ENCODE measurements around the gene LCTL. TPM values are rescaled to one million over a fixed set of nuclear protein-coding genes. Genes with fewer than 3 reads are reported as not detected.
A peak's percentile ranks its signal among the peaks of the same experiment; 100 is the strongest.

LCTL gene
- total RNA-seq, 1 donor from 2014 or later: 0.36 TPM

DNA sequence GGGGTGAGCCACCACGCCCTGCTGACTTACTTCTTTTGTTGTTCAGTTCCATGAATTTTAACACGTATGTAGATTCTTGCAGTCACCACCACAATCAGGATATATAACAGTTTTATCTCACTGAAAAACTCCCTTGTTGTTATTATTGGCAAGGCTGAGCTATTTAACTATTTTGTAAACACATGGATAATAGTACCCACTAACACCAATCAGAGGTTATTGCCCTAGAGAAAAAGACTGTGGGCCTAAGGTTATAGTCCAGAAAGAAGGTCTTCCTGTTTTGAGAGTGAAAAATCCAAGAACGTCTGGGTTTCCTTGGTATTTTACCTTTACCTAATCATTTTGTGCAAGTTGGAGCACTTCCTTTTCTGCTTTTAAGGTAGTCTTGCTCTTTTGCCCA is 51.2 kb downstream of the LCTL start:
- Mint-ChIP-seq H3K4me3 (no peak overlapping the region), H3K27me3 (ENCODE audit: low read depth) (no peaks in the 10 kb centered on the region), H3K27ac (no peak overlapping the region), H3K9me3 (no peaks in the 10 kb centered on the region), H3K36me3 (peaks cover 11% of the 10 kb centered on the region), H3K4me1 (no peaks in the 10 kb centered on the region)
- TF ChIP-seq, protein P1, sequence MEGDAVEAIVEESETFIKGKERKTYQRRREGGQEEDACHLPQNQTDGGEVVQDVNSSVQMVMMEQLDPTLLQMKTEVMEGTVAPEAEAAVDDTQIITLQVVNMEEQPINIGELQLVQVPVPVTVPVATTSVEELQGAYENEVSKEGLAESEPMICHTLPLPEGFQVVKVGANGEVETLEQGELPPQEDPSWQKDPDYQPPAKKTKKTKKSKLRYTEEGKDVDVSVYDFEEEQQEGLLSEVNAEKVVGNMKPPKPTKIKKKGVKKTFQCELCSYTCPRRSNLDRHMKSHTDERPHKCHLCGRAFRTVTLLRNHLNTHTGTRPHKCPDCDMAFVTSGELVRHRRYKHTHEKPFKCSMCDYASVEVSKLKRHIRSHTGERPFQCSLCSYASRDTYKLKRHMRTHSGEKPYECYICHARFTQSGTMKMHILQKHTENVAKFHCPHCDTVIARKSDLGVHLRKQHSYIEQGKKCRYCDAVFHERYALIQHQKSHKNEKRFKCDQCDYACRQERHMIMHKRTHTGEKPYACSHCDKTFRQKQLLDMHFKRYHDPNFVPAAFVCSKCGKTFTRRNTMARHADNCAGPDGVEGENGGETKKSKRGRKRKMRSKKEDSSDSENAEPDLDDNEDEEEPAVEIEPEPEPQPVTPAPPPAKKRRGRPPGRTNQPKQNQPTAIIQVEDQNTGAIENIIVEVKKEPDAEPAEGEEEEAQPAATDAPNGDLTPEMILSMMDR (IDR thresholded peaks at IDR 0.05; ENCODE audit: unreplicated experiment): no peak
- no peak for DNase-seq (ENCODE audit: low spot score in 2 of 2, unreplicated experiment in 2 of 2)

DNA sequence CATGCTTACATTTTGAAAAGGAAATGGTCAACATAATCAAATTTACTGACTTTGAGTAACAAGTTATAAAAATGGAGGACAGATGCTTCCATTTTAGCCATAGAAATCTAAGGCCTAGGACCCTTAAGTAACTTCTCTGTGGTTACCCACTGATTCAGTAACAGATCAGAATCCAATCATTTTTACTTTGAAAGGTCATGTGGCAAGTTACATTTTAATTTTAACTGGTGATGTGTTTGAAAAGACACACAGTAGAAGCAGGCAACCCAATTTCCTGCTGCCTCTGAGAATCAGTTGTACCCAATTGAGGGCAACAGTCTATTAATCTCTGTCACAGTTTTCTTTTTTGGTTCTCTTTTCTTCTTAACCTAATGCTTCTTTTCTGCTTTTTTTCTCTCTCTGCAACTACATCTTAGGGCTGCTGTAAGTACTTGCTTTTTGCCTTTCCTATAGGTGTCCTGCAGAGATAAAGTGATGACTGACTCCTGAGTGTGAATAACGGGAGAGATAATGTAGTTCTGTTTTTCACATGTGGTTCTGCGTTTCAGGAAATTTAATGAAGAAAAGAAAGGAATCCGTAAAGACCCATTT is 57.4 kb downstream of the LCTL start:
- peaks cover 3% of the 10 kb centered on the region for H3K36me3 Mint-ChIP-seq
- DNase-seq (ENCODE audit: low spot score in 2 of 2, unreplicated experiment in 2 of 2): no peak
- H3K9me3 Mint-ChIP-seq: no peaks in the 10 kb centered on the region
- H3K27me3 Mint-ChIP-seq (ENCODE audit: low read depth): no peaks in the 10 kb centered on the region
- TF ChIP-seq, protein P1 (IDR thresholded peaks at IDR 0.05; ENCODE audit: unreplicated experiment): no peak
- H3K27ac Mint-ChIP-seq: no peak overlapping the region
- peaks cover 16% of the 10 kb centered on the region for H3K4me1 Mint-ChIP-seq
- H3K4me3 Mint-ChIP-seq: no peak overlapping the region

DNA sequence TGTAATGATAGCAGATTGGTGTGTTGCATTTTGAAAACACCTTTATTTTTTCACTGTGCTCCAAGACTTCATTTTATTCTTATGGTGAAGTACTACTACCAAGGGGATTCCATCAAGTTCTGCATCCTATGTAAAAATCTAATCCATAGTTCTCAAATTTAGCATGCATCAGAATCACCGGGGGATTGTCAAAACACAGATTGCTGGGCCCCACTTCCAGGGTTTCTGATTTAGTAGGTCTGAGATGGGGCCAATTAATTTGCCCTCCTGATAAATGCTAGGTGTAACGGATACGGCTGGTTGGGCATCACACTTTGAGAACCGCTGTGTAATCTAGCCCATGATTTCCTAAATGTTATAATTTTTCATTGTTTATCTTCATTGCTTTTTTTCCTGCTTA is 60.0 kb downstream of the LCTL start:
- peaks cover 30% of the 10 kb centered on the region for H3K4me1 Mint-ChIP-seq
- H3K27ac Mint-ChIP-seq: peak overlapping the region; percentile 99
- H3K9me3 Mint-ChIP-seq: no peaks in the 10 kb centered on the region
- peaks cover 18% of the 10 kb centered on the region for H3K36me3 Mint-ChIP-seq
- H3K27me3 Mint-ChIP-seq (ENCODE audit: low read depth): no peaks in the 10 kb centered on the region
- peak overlapping the region; percentile 100 for H3K4me3 Mint-ChIP-seq
- DNase-seq (ENCODE audit: low spot score in 2 of 2, unreplicated experiment in 2 of 2): no peak
- TF ChIP-seq, protein P1 (IDR thresholded peaks at IDR 0.05; ENCODE audit: unreplicated experiment): no peak

DNA sequence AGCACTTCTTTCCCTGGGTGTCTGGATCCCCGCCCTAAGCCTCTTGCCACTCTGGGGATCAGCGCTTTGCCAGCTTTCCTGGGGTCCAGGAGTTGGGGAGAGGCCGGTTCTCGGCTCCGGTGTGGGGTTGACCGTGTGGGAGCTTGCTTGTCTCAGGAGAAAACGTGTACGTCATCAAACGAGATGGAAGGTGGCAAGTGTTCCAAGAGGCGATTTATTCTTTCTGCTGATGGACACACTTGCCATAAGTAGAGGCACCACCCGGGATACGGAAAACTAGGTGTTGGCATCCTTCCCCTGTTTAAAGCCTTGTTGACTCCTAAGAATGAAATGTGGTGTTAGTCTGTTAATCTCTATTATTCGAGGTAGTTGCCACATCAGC is 60.4 kb downstream of the LCTL start:
- Mint-ChIP-seq H3K9me3 (no peaks in the 10 kb centered on the region), H3K27ac (peak overlapping the region; percentile 99), H3K4me3 (peak overlapping the region; percentile 100), H3K36me3 (peaks cover 21% of the 10 kb centered on the region), H3K27me3 (ENCODE audit: low read depth) (no peaks in the 10 kb centered on the region), H3K4me1 (peaks cover 30% of the 10 kb centered on the region)
- TF ChIP-seq, protein P1 (IDR thresholded peaks at IDR 0.05; ENCODE audit: unreplicated experiment): no peak
- DNase-seq (ENCODE audit: low spot score in 2 of 2, unreplicated experiment in 2 of 2): no peak

DNA sequence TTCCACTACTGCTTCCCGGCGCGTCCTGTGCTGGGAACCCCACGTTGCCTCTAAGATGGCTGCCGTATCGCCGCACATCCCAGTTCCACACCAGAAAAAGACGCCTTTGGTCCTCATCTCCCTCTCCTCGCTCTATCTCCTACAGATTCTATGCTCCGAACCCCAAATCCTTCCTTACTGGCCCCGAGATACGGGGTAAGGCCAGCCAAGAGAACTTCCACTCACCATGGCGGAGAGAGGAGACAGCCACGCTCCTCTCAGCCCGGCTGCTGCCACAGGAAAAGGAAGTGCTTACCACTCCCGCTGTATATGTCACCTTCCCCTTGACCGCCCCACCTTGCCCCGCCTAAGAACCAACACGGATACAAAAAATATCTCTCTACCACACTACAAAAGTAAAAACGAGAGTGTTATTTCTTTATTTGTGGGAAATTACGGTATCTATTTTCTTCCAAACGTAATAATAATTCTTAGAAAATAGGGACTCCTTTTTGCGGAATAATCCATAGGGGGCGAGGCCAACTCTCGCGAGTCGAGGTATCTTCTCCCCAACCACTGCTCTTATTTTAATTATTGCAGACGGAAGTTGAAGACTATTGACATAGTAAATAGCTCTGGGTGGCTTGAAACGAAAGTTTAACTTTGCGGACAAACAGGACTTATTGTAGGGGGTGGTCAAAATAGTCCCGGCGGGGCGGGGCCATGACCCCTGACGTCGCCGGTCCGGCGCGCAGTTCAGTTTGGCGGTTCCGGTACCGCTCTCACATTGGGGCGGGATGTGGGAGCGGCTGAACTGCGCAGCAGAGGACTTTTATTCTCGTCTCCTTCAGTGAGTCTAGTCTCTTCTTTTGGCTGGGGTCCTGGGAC is 61.0 kb downstream of the LCTL start, which contains the start of the genes RPL4 and ZWILCH:
TSS of gene RPL4 (minus strand) at position 293 of the 867 bp plus-strand sequence. CDS start at position 228, 65 bp downstream.
TSS of gene ZWILCH (plus strand) at position 764 of the 867 bp plus-strand sequence. CDS start at position 777, 13 bp downstream.
- Mint-ChIP-seq H3K4me3 (peak within 1 kb of the TSS; percentile 100), H3K4me1 (peaks cover 30% of the 10 kb centered on the region), H3K9me3 (no peaks in the 10 kb centered on the region), H3K27ac (peak within 1 kb of the TSS; percentile 99), H3K27me3 (ENCODE audit: low read depth) (no peaks in the 10 kb centered on the region), H3K36me3 (peaks cover 27% of the 10 kb centered on the region)
- TF ChIP-seq, protein P1 (IDR thresholded peaks at IDR 0.05; ENCODE audit: unreplicated experiment): no peak
- peak in 1 of 2 experiments; percentile 65 for DNase-seq (ENCODE audit: low spot score in 2 of 2, unreplicated experiment in 2 of 2)
